ENCODE measurements around the gene BMPER.

- TF ChIP-seq CTCF (IDR thresholded peaks at IDR 0.05) (no peak), POLR2A (IDR thresholded peaks at IDR 0.05) (no peak)
These were observed 2.3 kb downstream of the BMPER start for GRCh38 chr7:33907625-33908024.

Data from adrenal gland (tissue), 5 donors.